Esophagus muscularis mucosa (tissue), 4 donors: ENCODE data around the gene HFM1.

Experiments
- EP300 ChIP-seq: sonication (generic); formaldehyde crosslinking; IDR thresholded peaks from one replicate; pipeline ENCODE4 v1.6.1; 2017; ENCODE audit warnings: antibody characterized with exemption
- POLR2A ChIP-seq: fragments of 450-650 bp; IDR thresholded peaks from one replicate; pipeline ENCODE4 v1.6.1; 2017; ENCODE audit warnings: antibody characterized with exemption, moderate library complexity, mild to moderate bottlenecking, low read depth
- TF ChIP-seq, protein P1 (sequence below), 3 experiments: fragments of 200-600 bp in 2 of 3; fragments of 450-650 bp in 1 of 3; sonication (generic) in 2 of 3; IDR thresholded peaks; one replicate each; pipeline ENCODE4 v1.5.1; 2017 to 2019; ENCODE audit warnings: antibody characterized with exemption in 3 of 3, mild to moderate bottlenecking in 2 of 3, moderate library complexity in 1 of 3

DNA sequence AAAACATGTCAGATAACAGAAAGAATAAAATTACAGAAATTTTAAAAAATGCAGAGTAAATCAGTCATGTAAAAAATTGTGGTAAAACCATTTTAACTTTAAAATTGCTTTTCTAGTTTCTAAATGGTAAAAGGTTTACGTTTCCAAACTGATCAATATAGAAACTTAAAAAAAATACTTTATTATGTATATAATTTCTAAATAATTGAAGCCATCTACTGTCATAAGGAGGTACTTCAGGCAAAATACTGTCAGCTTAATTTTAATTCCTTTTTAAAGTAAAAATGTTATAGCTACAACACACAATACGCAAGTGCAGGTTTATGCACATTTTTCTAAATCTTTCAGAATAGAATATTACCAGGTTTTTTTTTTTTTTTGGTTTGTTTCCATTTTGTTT is 159.9 kb downstream of the HFM1 start:
- no peak for TF ChIP-seq POLR2A
- TF ChIP-seq, protein P1, sequence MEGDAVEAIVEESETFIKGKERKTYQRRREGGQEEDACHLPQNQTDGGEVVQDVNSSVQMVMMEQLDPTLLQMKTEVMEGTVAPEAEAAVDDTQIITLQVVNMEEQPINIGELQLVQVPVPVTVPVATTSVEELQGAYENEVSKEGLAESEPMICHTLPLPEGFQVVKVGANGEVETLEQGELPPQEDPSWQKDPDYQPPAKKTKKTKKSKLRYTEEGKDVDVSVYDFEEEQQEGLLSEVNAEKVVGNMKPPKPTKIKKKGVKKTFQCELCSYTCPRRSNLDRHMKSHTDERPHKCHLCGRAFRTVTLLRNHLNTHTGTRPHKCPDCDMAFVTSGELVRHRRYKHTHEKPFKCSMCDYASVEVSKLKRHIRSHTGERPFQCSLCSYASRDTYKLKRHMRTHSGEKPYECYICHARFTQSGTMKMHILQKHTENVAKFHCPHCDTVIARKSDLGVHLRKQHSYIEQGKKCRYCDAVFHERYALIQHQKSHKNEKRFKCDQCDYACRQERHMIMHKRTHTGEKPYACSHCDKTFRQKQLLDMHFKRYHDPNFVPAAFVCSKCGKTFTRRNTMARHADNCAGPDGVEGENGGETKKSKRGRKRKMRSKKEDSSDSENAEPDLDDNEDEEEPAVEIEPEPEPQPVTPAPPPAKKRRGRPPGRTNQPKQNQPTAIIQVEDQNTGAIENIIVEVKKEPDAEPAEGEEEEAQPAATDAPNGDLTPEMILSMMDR (IDR thresholded peaks at IDR 0.05) = no peak
- TF ChIP-seq EP300 = no peak
